ENCODE results near the gene NDUFA8.

Gene NDUFA8

DNA sequence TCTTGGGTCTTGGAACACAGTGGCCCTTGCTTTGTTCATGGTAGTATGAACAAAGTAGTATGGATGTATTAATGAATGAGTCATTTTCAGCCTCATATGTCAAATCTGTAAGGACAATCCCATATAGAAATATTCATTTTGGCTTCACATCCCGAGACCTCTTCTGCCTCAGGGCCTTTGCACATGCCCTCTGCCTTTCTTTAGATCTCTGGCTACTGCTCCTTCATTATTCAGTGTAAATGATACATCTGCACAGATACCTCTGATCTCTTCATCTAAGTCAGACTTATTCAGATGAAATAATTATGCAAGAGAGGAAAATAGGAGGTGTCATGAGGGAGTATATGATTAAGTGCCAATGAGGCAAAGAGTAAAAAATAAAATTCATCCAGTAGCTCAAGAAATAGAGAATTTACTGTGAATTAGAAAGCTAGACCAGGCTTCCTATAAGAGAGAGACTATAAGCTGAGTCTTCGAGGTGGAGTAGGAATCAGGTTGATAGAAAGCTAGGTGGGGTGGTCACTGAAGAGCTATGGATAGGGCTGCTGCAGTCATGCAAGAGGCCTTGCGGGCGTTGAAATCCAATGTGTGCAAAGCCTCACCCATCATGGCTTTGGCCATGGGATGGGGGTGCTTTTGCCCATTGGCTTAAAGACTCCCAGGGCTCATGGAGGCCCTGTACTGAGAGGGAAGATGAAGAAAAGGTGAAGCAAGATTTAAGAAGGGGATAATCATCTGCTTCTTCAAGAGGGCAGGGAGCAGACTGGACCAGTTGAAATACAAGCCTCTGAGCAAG lies 62.8 kb downstream of the NDUFA8 start:
- H3K4me3 Mint-ChIP-seq = no peak overlapping the region
- peaks cover 3% of the 10 kb centered on the region for H3K36me3 Mint-ChIP-seq (ENCODE audit: low read depth)
- DNase-seq = no peak
- peaks cover 23% of the 10 kb centered on the region for H3K4me1 Mint-ChIP-seq (ENCODE audit: low read depth)
- H3K9me3 Mint-ChIP-seq = no peaks in the 10 kb centered on the region
- peaks cover 18% of the 10 kb centered on the region for H3K27me3 Mint-ChIP-seq
- no peak overlapping the region for H3K27ac Mint-ChIP-seq

DNA sequence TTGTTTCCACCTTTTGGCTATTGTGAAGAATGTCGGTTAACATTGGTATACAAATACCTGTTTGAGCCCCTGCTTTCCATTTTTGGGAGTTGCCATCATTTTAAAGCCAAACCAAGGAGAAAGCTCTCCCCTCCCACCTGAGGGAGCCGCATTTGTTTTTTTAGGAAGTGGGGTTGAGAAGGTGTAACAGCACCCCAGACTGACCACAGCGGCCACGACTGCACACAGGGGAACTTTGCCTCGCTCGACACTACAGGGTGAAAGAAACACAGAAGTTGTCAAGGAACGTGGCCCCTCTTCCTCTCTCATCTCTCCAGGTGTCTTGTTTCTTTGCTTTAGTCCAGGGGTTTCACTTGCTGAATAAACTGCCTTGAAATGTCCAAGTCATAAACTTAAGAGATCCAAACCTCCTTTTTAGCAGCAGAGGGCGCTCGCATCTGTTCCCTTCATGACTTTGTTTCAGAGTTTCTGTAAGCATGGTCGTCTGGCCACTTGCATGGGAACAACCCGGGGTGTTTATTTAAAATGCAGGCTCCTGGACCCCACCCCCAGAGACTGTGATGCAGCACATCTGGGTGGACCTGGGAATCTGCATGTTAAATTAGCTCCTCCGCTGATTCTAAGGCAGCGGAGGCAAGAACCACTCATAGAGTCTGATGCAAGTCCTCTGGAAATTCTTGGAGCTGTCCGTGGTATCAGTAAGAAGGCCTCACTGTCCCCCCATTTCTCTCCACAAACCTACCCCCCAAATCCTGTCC lies 64.4 kb downstream of the NDUFA8 start:
- peaks cover 9% of the 10 kb centered on the region for H3K36me3 Mint-ChIP-seq (ENCODE audit: low read depth)
- no peak overlapping the region for H3K27ac Mint-ChIP-seq
- no peak overlapping the region for H3K4me3 Mint-ChIP-seq
- H3K4me1 Mint-ChIP-seq (ENCODE audit: low read depth) = peaks cover 40% of the 10 kb centered on the region
- H3K9me3 Mint-ChIP-seq = no peaks in the 10 kb centered on the region
- peak; percentile 55 for DNase-seq
- H3K27me3 Mint-ChIP-seq = peaks cover 17% of the 10 kb centered on the region
